PC-9 (cell line): Measurements from ENCODE around the gene ARHGEF40. TPM values are rescaled to one million over a fixed set of nuclear protein-coding genes. Genes with fewer than 3 reads are reported as not detected.

Experiments
- BruUV-seq: library from RNA; stranded (reverse); fragments of 400-500 nt; replicated peaks from 2 replicates; lab custom pipeline; 2021; lab: Mats Ljungman, UMichigan
- CTCF ChIA-PET: fragments of 300-600 bp; sonication (Branson Sonifier 250); formaldehyde crosslinking; loops from one replicate; lab custom pipeline; 2022; ENCODE audit warnings: antibody characterized with exemption; lab: Charles Lee
- POLR2A ChIA-PET: fragments of 300-600 bp; sonication (Branson Sonifier 250); formaldehyde crosslinking; loops from one replicate; lab custom pipeline; 2022; ENCODE audit warnings: antibody characterized with exemption; ENCODE audit not compliant: unreplicated experiment; lab: Charles Lee
- DNase-seq, 2 experiments: peaks; one replicate each; pipeline versions ENCODE4 v3.0.0 to v3.0.0-alpha.2; 2015 to 2022; ENCODE audit warnings: mixed read lengths in 1 of 2
- H2AFZ ChIP-seq: fragments of 200-600 bp; sonication (generic); 2 replicates; pipeline ENCODE4 v1.8.1; 2017; ENCODE audit warnings: antibody characterized with exemption
- H3F3A ChIP-seq: fragments of 200-600 bp; sonication (generic); 2 replicates; pipeline ENCODE4 v1.8.1; 2017; ENCODE audit warnings: antibody characterized with exemption, mild to moderate bottlenecking, low read depth; ENCODE audit not compliant: insufficient read depth
- H3K27ac ChIP-seq: fragments of 200-600 bp; sonication (generic); 2 replicates; pipeline ENCODE4 v1.6.1; 2016; ENCODE audit warnings: mixed run types
- H3K27me3 ChIP-seq: fragments of 200-600 bp; sonication (generic); 2 replicates; pipeline ENCODE4 v1.6.1; 2016; ENCODE audit warnings: low read depth, mixed run types; ENCODE audit not compliant: insufficient read depth
- H3K36me3 ChIP-seq: fragments of 200-600 bp; sonication (generic); 2 replicates; pipeline ENCODE4 v1.6.1; 2016; ENCODE audit warnings: low read depth, mixed run types
- H3K4me1 ChIP-seq: fragments of 200-600 bp; sonication (generic); replicated peaks from 2 replicates; pipeline ENCODE4 v1.6.1; 2016; ENCODE audit warnings: mixed run types; ENCODE audit not compliant: insufficient read depth
- H3K4me2 ChIP-seq: fragments of 200-600 bp; sonication (generic); 2 replicates; pipeline ENCODE4 v1.6.1; 2017; ENCODE audit warnings: mixed run types
- H3K4me3 ChIP-seq: fragments of 200-600 bp; sonication (generic); 2 replicates; pipeline ENCODE4 v1.6.1; 2016; ENCODE audit warnings: mixed run types
- H3K79me2 ChIP-seq: fragments of 200-600 bp; sonication (generic); 2 replicates; pipeline ENCODE4 v1.6.1; 2017; ENCODE audit warnings: low read depth, mixed run types
- H3K9me2 ChIP-seq: fragments of 200-600 bp; sonication (generic); 2 replicates; pipeline ENCODE4 v1.8.1; 2017; ENCODE audit warnings: mild to moderate bottlenecking; ENCODE audit not compliant: insufficient read depth
- H3K9me3 ChIP-seq: fragments of 200-600 bp; sonication (generic); 2 replicates; pipeline ENCODE4 v1.8.1; 2016; ENCODE audit warnings: low read depth; ENCODE audit not compliant: insufficient read depth
- H4K20me1 ChIP-seq: fragments of 200-600 bp; sonication (generic); 2 replicates; pipeline ENCODE4 v1.8.1; 2017; ENCODE audit not compliant: insufficient read depth
- EZH2 ChIP-seq: fragments of 200-600 bp; sonication (generic); IDR thresholded peaks from 2 replicates; pipeline ENCODE4 v1.8.0; 2017; ENCODE audit warnings: antibody characterized with exemption, low read depth
- intact Hi-C: fragments of 100-400 bp; cut with micrococcal nuclease; formaldehyde crosslinking; loops from one replicate; pipeline ENCODE4 v1.10.0; 2022; ENCODE audit not compliant: unreplicated experiment
- total RNA-seq: library from RNA; stranded (reverse); gene quantifications from 2 replicates; pipeline ENCODE4 v1.2.3, GENCODE V29; 2021
- TF ChIP-seq, protein P1 (sequence below): fragments of 200-600 bp; sonication (generic); conservative IDR thresholded peaks from 2 replicates; pipeline ENCODE4 v1.6.1; 2017; ENCODE audit warnings: mixed run types, antibody characterized with exemption, mild to moderate bottlenecking, moderate library complexity

ARHGEF40 gene
- total RNA-seq, 1 experiment from 2014 or later = 13.0 TPM

DNA sequence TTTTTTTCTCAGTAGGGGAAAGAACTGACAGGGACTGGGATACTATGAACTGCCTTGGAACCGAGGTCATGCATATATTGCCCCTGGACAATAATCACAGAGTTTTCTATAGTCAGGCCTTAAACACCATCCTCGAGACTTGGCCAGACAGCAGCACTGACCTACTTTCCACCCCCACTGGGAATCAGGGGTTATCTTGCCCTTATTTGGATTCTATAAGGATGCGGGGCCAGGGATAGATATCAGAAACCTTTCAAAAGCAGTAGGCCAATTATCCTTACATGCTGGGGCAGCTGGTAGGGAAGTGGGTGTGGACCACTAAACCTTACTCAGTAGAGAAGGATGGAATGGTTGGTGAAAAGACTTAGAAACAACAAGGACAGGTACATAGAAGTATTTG, 26.3 kb downstream of the ARHGEF40 start:
- CTCF ChIA-PET = no interaction called here
- H3K27ac ChIP-seq = no peak overlapping the region
- no peak overlapping the region for H2AFZ ChIP-seq
- no peaks in the 10 kb centered on the region for H4K20me1 ChIP-seq
- peaks cover 14% of the 10 kb centered on the region; the same call in 1 of the 2 replicates for H3F3A ChIP-seq
- TF ChIP-seq, protein P1, sequence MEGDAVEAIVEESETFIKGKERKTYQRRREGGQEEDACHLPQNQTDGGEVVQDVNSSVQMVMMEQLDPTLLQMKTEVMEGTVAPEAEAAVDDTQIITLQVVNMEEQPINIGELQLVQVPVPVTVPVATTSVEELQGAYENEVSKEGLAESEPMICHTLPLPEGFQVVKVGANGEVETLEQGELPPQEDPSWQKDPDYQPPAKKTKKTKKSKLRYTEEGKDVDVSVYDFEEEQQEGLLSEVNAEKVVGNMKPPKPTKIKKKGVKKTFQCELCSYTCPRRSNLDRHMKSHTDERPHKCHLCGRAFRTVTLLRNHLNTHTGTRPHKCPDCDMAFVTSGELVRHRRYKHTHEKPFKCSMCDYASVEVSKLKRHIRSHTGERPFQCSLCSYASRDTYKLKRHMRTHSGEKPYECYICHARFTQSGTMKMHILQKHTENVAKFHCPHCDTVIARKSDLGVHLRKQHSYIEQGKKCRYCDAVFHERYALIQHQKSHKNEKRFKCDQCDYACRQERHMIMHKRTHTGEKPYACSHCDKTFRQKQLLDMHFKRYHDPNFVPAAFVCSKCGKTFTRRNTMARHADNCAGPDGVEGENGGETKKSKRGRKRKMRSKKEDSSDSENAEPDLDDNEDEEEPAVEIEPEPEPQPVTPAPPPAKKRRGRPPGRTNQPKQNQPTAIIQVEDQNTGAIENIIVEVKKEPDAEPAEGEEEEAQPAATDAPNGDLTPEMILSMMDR = no peak
- TF ChIP-seq EZH2 = no peak
- intact Hi-C loops = no loop called here
- TSS peak; percentile 18 for BruUV-seq
- POLR2A ChIA-PET = no interaction called here
- no peak overlapping the region for H3K4me2 ChIP-seq
- H3K27me3 ChIP-seq = no peaks in the 10 kb centered on the region
- H3K4me3 ChIP-seq = no peak overlapping the region
- no peaks in the 10 kb centered on the region for H3K36me3 ChIP-seq
- peaks cover 14% of the 10 kb centered on the region for H3K4me1 ChIP-seq
- H3K9me2 ChIP-seq = no peaks in the 10 kb centered on the region
- H3K9me3 ChIP-seq = no peaks in the 10 kb centered on the region
- no peak for DNase-seq
- H3K79me2 ChIP-seq = 0 out of 2 replicates have a peak, but pooled peaks cover 4% of the 10 kb centered on the region

DNA sequence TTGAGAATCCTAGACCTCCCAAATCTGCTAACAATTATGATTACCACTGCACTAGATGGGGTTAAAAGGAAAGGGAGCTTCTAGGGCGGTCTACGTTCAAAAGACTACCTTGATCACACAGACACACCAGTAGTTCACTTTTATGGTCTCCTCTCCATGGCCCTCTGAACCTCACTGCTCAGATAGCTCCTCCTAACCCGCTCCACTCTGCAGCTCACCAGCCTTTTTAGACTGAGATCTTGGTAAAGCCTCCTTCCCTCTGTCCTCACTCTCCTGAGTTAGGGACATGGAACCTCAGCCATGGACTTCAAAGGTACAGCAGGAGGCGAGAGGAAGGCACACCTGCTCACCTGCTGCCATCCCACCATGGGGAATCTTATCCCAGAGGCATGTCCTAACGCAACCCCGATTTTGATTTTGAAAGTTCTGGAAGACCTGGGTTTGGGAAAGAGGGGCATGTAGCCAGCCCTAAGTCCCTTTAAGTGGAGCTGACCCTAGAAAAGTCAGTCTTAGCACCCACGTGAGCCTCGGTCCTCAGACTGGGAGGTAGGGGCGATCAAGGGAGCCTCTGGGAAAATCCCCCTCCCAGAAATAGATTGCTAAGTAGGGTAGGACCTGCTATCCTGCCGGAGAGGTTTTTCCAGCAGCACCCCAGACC, 27.0 kb downstream of the ARHGEF40 start:
- ChIA-PET POLR2A (no interaction called here), CTCF (interaction anchor here (0.6 kb wide), 1 partner anchor 26 kb away, joined by 5 read pairs; no protein-coding TSS in a partner anchor)
- Histone ChIP-seq H3K4me1 (peaks cover 20% of the 10 kb centered on the region), H3K36me3 (no peaks in the 10 kb centered on the region), H3K27ac (no peak overlapping the region), H4K20me1 (no peaks in the 10 kb centered on the region), H3K4me3 (no peak overlapping the region), H3K4me2 (no peak overlapping the region), H3K79me2 (0 out of 2 replicates have a peak, but pooled peaks cover 4% of the 10 kb centered on the region), H3K27me3 (no peaks in the 10 kb centered on the region), H3K9me3 (no peaks in the 10 kb centered on the region), H2AFZ (no peak overlapping the region), H3F3A (peaks cover 14% of the 10 kb centered on the region; the same call in 1 of the 2 replicates), H3K9me2 (no peaks in the 10 kb centered on the region)
- intact Hi-C loops = no loop called here
- TF ChIP-seq, protein P1 = no peak
- no peak for TF ChIP-seq EZH2
- no TSS peak for BruUV-seq
- no peak for DNase-seq

DNA sequence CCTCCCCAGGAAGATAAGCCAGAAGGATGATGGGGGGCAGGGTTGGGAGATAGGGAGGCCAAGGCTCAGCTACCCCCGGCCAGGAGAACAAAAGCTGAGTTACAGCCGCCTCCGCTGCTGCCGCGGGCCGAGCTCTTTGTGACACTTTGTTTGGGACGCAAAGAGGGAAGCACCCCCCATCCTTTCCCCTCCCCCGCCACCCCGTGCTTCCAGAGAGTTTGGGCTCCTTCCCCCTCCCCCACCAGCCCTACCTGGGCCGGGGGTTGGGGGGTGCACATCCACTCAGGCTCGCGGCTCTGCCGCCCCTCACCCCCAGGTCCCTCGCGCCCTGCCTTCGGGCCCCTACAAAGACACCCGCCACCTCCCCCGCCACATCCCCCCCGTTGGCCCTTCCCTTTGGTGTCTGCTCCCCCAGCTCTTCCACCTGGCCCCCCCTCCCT, 27.6 kb downstream of the ARHGEF40 start:
- no peak overlapping the region for H3K4me2 ChIP-seq
- intact Hi-C loops = no loop called here
- H3K9me3 ChIP-seq = no peaks in the 10 kb centered on the region
- H4K20me1 ChIP-seq = no peaks in the 10 kb centered on the region
- no peaks in the 10 kb centered on the region for H3K9me2 ChIP-seq
- POLR2A ChIA-PET = no interaction called here
- 0 out of 2 replicates have a peak, but pooled peaks cover 4% of the 10 kb centered on the region for H3K79me2 ChIP-seq
- no peaks in the 10 kb centered on the region for H3K36me3 ChIP-seq
- peaks cover 25% of the 10 kb centered on the region for H3K4me1 ChIP-seq
- DNase-seq = no peak
- CTCF ChIA-PET = interaction anchor here (0.6 kb wide), 1 partner anchor 27 kb away, joined by 5 read pairs; no protein-coding TSS in a partner anchor
- no TSS peak for BruUV-seq
- H3K4me3 ChIP-seq = no peak overlapping the region
- TF ChIP-seq, protein P1 = no peak
- no peak for TF ChIP-seq EZH2
- H3K27ac ChIP-seq = no peak overlapping the region
- H3K27me3 ChIP-seq = no peaks in the 10 kb centered on the region
- no peak overlapping the region for H2AFZ ChIP-seq
- H3F3A ChIP-seq = peaks cover 14% of the 10 kb centered on the region; the same call in 1 of the 2 replicates
